ENCODE measurements around the gene RELA.

RELA gene

DNA sequence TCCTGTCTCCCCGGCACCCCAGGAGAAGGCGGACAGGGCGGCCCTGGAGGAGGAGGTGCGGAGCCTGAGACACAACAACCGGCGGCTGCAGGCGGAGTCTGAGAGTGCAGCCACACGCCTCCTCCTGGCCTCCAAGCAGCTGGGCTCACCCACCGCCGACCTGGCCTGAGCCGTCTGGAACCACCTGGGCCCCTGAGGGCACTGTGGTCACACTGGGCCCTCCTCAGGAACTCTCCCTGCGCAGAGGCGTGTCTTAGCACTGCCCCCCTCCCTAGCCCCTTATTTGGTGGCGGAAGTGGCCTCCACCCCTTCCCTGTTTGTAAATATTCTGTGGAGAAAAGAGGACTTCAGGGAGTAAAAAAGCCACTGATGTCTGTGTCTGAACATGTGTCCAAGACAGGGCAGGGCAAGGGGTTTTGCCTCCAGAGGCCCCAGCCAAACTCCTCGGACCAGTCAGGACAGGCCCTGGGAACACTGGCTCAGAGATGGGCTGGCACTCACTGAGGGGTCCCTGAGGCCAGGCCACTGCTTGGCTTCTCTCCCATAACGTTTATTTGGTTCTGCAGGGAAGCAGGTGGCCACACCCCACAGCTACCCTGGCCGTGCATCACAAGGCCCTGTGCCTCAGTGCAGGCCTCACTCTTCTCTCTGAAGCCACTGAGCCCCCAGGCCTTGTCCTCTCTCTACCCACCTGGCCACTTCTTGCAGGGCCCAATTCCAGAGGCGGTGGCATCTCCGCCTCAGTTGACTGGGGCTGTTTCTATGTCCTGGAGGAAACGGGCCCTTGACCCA is 12.0 kb downstream of the RELA start:
- H3K4me3 Mint-ChIP-seq: peak overlapping the region in 1 of 3 experiments; percentile 83
- H3K27me3 Mint-ChIP-seq (ENCODE audit: low read depth): peaks cover 4% of the 10 kb centered on the region
- H3K27ac Mint-ChIP-seq: peak overlapping the region; percentile 62 to 99 (median 95)
- peaks cover 20% of the 10 kb centered on the region for H3K36me3 Mint-ChIP-seq (ENCODE audit: low read depth)
- TF ChIP-seq, protein P1, sequence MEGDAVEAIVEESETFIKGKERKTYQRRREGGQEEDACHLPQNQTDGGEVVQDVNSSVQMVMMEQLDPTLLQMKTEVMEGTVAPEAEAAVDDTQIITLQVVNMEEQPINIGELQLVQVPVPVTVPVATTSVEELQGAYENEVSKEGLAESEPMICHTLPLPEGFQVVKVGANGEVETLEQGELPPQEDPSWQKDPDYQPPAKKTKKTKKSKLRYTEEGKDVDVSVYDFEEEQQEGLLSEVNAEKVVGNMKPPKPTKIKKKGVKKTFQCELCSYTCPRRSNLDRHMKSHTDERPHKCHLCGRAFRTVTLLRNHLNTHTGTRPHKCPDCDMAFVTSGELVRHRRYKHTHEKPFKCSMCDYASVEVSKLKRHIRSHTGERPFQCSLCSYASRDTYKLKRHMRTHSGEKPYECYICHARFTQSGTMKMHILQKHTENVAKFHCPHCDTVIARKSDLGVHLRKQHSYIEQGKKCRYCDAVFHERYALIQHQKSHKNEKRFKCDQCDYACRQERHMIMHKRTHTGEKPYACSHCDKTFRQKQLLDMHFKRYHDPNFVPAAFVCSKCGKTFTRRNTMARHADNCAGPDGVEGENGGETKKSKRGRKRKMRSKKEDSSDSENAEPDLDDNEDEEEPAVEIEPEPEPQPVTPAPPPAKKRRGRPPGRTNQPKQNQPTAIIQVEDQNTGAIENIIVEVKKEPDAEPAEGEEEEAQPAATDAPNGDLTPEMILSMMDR (IDR thresholded peaks at IDR 0.05; ENCODE audit: unreplicated experiment in 3 of 3): no peak
- peaks cover 34% of the 10 kb centered on the region for H3K4me1 Mint-ChIP-seq
- H3K9me3 Mint-ChIP-seq: no peaks in the 10 kb centered on the region

DNA sequence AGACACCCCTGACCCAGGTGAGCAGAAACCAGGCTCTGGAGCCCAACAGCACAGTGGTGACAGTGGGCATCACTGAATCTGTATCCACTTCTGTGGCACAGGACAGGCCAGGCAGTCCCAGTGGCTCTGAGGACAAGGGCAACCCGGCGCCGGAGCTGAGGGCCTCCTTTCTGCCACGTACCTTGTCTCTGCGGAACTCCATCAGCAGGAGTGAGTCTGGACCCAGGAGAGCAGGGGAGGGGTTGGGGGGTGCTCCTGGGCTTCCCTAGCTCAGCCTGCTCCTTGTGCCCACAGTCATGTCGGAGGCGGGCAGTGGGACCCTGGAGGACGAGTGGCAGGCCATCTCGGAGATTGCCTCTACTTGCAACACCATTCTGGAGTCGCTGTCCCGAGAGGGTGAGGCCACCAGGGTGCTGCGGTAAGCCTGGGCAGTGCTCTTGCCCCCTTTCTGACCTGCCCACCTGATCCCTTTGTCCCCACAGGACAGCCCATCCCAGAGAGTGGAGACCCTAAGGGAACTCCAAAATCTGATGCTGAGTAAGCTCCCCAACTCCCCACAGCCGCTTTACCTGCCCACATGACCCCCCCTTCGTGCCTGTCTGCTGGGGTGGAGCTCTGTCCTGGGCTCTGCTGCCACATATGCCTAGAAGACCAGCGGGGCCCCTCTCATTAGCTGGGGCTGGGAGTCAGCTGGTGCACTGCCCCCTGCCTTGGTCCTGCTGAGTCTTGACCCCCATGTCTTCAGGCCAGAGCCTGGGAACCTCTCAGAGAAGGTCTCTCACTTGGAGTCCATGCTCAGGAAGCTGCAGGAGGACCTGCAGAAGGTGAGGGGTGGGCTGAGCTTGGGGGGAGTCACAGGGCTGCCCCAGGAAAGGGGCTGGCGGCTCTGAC is 12.8 kb downstream of the RELA start:
- Mint-ChIP-seq H3K4me3 (peak overlapping the region in 1 of 3 experiments; percentile 4), H3K4me1 (peaks cover 34% of the 10 kb centered on the region), H3K27me3 (ENCODE audit: low read depth) (peaks cover 4% of the 10 kb centered on the region), H3K27ac (peak overlapping the region in 2 of 3 experiments; percentile 62 to 95), H3K9me3 (no peaks in the 10 kb centered on the region), H3K36me3 (ENCODE audit: low read depth) (peaks cover 12% of the 10 kb centered on the region)
- TF ChIP-seq, protein P1 (IDR thresholded peaks at IDR 0.05; ENCODE audit: unreplicated experiment in 3 of 3): no peak

DNA sequence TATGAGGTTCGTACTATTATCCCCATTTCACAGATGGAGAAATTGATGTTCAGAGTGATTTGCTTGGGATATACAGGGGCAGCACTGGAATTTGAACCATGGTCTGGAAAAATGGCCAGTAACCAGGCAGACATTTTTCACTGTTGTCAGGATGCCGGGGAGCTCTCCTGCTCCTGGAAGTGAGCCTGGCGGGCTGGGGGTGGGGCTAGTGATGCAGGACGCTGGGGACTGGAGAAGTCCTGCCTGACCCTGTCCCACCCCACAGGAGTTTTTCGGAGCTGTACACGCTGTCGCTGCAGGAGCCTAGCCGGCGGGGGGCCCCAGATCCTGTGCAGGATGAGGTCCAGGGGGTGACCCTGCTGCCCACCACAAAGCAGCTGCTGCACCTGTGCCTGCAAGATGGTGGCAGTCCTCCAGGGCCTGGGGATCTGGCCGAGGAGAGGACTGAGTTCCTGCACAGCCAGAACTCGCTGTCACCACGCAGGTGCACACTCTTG is 13.7 kb downstream of the RELA start:
- H3K4me1 Mint-ChIP-seq: peaks cover 33% of the 10 kb centered on the region
- TF ChIP-seq, protein P1 (IDR thresholded peaks at IDR 0.05; ENCODE audit: unreplicated experiment in 3 of 3): no peak
- H3K36me3 Mint-ChIP-seq (ENCODE audit: low read depth): peaks cover 10% of the 10 kb centered on the region
- H3K4me3 Mint-ChIP-seq: peak overlapping the region in 2 of 3 experiments; percentile 37 to 41
- H3K9me3 Mint-ChIP-seq: no peaks in the 10 kb centered on the region
- H3K27me3 Mint-ChIP-seq (ENCODE audit: low read depth): peaks cover 4% of the 10 kb centered on the region
- H3K27ac Mint-ChIP-seq: no peak overlapping the region

DNA sequence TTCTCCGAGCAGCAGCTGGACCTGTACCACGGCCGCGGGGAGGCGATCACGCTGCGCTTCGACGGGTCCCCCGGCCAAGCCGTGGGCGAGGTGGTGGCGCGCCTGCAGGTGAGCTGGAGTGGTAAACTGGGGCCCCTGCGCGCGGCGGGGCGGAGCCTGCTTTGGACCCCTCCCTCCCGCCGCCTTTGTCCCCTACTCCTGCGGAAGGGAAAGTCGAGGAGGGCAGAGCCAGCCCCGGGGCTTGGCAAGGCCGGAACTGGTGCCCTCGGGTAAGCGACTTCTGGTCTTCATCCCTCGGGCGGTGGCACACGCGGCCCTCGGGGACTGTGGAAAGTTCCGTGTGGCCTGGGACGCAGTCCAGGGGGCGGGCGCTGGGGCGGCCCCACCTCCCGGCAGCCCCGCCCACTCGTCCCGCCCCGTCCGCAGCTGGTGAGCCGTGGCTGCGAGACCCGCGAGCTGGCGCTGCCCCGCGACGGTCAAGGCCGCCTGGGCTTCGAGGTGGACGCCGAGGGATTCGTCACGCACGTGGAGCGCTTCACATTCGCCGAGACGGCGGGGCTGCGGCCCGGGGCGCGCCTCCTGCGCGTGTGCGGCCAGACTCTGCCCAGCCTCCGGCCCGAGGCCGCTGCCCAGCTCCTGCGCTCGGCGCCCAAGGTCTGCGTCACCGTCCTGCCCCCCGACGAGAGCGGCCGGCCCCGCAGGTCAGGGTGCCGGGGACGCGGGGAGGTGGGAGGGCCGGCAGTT is 15.6 kb downstream of the RELA start:
- Mint-ChIP-seq H3K9me3 (no peaks in the 10 kb centered on the region), H3K27ac (no peak overlapping the region), H3K27me3 (ENCODE audit: low read depth) (no peaks in the 10 kb centered on the region), H3K4me3 (no peak overlapping the region), H3K36me3 (ENCODE audit: low read depth) (no peaks in the 10 kb centered on the region), H3K4me1 (peaks cover 25% of the 10 kb centered on the region)
- TF ChIP-seq, protein P1 (IDR thresholded peaks at IDR 0.05; ENCODE audit: unreplicated experiment in 3 of 3): no peak

DNA sequence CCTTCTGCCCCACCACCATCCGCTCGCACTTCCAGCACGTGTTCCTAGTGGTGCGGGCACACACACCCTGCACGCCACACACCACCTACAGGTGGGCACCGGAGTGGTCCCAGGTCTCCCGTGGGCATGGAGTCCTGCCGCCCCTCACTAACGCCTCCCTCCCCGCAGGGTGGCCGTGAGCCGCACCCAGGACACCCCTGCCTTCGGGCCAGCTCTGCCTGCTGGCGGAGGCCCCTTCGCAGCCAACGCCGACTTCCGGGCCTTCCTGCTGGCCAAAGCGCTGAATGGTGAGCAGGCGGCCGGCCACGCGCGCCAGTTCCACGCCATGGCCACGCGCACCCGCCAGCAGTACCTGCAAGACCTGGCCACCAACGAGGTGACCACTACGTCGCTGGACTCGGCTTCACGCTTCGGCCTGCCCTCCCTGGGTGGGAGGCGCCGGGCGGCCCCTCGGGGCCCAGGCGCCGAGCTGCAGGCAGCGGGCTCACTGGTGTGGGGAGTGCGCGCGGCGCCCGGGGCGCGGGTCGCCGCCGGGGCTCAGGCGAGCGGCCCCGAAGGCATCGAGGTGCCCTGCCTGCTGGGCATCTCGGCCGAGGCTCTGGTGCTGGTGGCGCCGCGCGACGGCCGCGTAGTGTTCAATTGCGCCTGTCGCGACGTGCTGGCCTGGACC is 16.3 kb downstream of the RELA start:
- Mint-ChIP-seq H3K4me3 (no peak overlapping the region), H3K27ac (no peak overlapping the region), H3K4me1 (peaks cover 18% of the 10 kb centered on the region), H3K27me3 (ENCODE audit: low read depth) (no peaks in the 10 kb centered on the region), H3K36me3 (ENCODE audit: low read depth) (no peaks in the 10 kb centered on the region), H3K9me3 (no peaks in the 10 kb centered on the region)
- TF ChIP-seq, protein P1 (IDR thresholded peaks at IDR 0.05; ENCODE audit: unreplicated experiment in 3 of 3): no peak

Measured in nephron (organoid).